HFFc6 (cell line): Measurements from ENCODE around the gene NME4. TPM values are rescaled to one million over a fixed set of nuclear protein-coding genes. Genes with fewer than 3 reads are reported as not detected.

Source experiments
- DNase-seq: peaks from one replicate; pipeline ENCODE4 v3.0.0-alpha.2; 2018
- H3K27ac Mint-ChIP-seq: 2 replicates; pipeline ENCODE4 v1.8.0; 2020; ENCODE audit warnings: mild to moderate bottlenecking, mixed read lengths
- H3K27me3 Mint-ChIP-seq: 2 replicates; pipeline ENCODE4 v1.8.0; 2021; ENCODE audit warnings: mild to moderate bottlenecking, moderate library complexity, mixed read lengths; ENCODE audit not compliant: insufficient read depth
- H3K36me3 Mint-ChIP-seq: 2 replicates; pipeline ENCODE4 v1.8.0; 2021; ENCODE audit warnings: low read depth, mixed read lengths
- H3K4me1 Mint-ChIP-seq: 2 replicates; pipeline ENCODE4 v1.8.0; 2020; ENCODE audit warnings: low read depth, mixed read lengths
- H3K4me3 Mint-ChIP-seq: 2 replicates; pipeline ENCODE4 v1.8.0; 2020; ENCODE audit warnings: mild to moderate bottlenecking, moderate library complexity, mixed read lengths
- H3K9me3 Mint-ChIP-seq: 2 replicates; pipeline ENCODE4 v1.8.0; 2020; ENCODE audit warnings: mild to moderate bottlenecking, mixed read lengths
- total RNA-seq, 6 experiments: library from RNA; stranded (reverse); fragmentation: NEBNext Ultra II Directional; extraction: Animal tissue kit (Norgen Biotek cat#: 25700); gene quantifications; 2 replicates in 1 of 6; 3 replicates in 5 of 6; pipeline ENCODE4 v1.2.3, GENCODE V29; 2021
- TF ChIP-seq, protein P1 (sequence below): fragments of 200-600 bp; sonication (generic); IDR thresholded peaks from 2 replicates; pipeline ENCODE4 v1.5.0; 2021; ENCODE audit warnings: antibody characterized with exemption, mild to moderate bottlenecking

NME4 gene
- total RNA-seq, 6 experiments from 2014 or later: 153 to 276 (median 158) TPM

DNA sequence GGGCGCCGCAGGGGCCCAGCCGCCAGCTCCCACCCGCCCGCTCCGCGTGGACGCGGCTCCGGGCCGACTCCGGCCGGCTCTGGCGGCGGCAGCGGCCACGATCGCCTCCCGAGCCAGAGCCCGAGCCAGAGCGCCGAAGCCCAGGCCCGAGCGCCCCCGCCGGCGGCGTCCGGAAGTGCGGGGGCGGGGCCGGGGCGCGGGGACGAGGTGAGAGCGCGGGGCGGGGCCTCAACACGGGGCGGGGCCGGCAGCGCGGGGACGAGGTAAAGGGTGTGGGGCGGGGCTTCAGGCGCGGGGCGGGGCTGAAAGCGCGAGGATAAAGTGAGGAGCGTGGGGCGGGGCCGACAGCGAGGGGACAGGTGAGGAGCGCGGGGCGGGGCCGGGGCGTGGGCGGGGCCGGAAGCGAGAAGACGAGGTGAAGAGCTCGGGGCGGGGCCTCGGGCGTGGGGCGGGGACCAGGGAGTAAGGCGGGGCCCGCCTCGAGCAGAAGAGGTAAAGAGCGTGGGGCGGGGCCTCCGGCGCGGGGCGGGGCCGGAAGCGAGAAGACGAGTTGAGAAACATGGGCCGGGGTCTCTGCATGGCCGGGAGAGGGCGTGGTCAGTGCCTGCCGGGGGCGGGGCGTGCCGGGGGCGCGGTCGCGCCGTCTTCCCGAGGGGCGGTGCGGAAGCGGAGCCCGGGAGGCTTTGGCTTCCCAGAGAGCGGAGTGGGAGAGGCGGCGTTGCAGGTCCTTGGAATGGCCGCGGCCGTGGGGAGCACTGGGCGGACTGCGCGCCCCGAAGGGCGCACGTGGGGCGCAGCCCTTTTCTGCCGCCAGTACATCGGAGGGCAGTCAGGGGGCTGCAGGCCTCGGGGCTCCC is 44.2 kb upstream of the NME4 start, which contains the start of gene AXIN1:
Gene AXIN1 (minus strand): TSS at position 177 of the 857 bp plus-strand sequence. CDS start 5,698 bp downstream, outside the sequence.
- peak within 1 kb of the TSS; percentile 87 for H3K4me3 Mint-ChIP-seq
- DNase-seq: peak; percentile 90
- H3K27me3 Mint-ChIP-seq: no peaks in the 10 kb centered on the region
- peaks cover 9% of the 10 kb centered on the region; the same call in 1 of the 2 replicates for H3K36me3 Mint-ChIP-seq
- H3K9me3 Mint-ChIP-seq: no peaks in the 10 kb centered on the region
- peaks cover 20% of the 10 kb centered on the region for H3K4me1 Mint-ChIP-seq
- TF ChIP-seq, protein P1, sequence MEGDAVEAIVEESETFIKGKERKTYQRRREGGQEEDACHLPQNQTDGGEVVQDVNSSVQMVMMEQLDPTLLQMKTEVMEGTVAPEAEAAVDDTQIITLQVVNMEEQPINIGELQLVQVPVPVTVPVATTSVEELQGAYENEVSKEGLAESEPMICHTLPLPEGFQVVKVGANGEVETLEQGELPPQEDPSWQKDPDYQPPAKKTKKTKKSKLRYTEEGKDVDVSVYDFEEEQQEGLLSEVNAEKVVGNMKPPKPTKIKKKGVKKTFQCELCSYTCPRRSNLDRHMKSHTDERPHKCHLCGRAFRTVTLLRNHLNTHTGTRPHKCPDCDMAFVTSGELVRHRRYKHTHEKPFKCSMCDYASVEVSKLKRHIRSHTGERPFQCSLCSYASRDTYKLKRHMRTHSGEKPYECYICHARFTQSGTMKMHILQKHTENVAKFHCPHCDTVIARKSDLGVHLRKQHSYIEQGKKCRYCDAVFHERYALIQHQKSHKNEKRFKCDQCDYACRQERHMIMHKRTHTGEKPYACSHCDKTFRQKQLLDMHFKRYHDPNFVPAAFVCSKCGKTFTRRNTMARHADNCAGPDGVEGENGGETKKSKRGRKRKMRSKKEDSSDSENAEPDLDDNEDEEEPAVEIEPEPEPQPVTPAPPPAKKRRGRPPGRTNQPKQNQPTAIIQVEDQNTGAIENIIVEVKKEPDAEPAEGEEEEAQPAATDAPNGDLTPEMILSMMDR: peak; percentile 68
- H3K27ac Mint-ChIP-seq: peak within 1 kb of the TSS; percentile 80

DNA sequence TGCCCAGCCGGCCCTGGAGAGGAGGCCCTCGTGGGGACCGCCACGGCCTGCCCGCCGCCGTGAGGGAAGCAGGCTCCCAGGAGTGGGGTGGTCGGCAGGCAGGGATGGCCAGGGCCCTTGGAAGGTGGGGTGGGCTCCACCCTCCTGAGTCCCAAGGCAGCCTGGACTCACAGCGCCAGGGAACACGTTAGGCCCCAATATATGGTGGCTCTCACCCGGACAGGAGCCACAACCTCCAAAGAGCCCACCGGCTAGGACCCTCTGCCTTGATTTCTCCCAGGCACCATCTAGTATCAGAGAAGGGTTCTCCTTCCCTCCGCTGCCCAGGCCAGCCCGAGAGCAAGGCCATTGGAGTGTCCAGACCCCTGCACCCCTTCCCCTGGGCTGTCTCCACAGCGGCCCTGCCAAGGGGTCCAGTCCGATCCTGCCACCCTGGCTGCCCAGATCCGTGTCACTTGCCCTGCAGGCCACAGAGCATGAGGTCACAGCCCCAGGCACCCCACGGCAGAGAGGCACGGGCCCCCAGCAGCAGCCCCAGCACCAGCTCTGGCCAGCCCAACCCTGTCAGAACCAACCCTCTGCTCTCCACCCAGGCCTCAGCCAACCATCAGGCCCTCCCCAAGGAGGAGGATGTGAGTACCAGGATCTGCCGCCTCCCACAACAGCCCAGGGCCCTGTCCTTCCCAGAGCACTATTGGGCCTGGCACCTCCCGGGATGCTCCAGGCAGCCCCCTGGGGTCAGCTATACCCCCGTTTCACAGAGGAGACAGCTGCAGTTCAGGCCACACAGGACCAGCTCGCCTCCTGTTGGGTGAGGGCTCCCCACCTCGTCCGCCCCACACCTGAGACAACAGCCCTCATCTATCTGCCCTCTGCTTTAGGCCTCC is 43.4 kb upstream of the NME4 start:
- peak overlapping the region; percentile 33 for H3K4me3 Mint-ChIP-seq
- TF ChIP-seq, protein P1: no peak
- no peak overlapping the region for H3K27ac Mint-ChIP-seq

DNA sequence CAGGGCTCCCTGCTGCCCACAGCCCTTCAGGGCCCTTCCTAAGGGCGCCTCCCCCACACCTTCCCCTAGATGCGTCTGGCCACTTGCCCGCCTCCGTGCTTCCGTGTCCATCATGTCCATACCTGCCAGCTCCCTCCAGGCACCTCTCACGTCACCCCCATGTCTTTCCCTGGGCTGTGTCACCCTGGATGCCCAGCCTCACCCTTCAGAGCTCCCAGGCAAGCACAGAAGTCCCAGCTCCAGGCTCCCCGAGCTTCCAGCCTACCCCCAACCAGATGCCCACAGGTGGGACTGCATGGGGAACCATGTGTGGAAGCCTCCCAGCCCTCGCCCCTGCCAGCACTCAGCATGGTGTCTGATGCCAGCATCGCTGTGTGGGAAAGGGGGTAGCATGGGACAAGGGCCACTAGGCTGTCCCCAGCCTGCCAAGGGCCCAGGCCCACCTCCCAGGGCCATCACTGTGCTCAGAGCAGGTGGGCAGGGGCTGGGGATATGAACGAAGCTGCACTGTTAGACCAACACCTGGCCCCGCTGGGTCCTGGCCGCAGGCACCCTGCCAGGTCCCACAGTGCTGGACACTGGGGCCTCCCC is 42.6 kb upstream of the NME4 start:
- Mint-ChIP-seq H3K4me1 (peaks cover 17% of the 10 kb centered on the region), H3K9me3 (no peaks in the 10 kb centered on the region), H3K27ac (no peak overlapping the region), H3K4me3 (peak overlapping the region; percentile 33), H3K27me3 (no peaks in the 10 kb centered on the region), H3K36me3 (peaks cover 9% of the 10 kb centered on the region; the same call in 1 of the 2 replicates)
- TF ChIP-seq, protein P1: no peak
- DNase-seq: no peak

More for the DNA sequence above, 43.4 kb upstream of the NME4 start:
- Mint-ChIP-seq H3K4me1 (peaks cover 20% of the 10 kb centered on the region), H3K9me3 (no peaks in the 10 kb centered on the region), H3K27me3 (no peaks in the 10 kb centered on the region), H3K36me3 (peaks cover 9% of the 10 kb centered on the region; the same call in 1 of the 2 replicates)
- DNase-seq: no peak

DNA sequence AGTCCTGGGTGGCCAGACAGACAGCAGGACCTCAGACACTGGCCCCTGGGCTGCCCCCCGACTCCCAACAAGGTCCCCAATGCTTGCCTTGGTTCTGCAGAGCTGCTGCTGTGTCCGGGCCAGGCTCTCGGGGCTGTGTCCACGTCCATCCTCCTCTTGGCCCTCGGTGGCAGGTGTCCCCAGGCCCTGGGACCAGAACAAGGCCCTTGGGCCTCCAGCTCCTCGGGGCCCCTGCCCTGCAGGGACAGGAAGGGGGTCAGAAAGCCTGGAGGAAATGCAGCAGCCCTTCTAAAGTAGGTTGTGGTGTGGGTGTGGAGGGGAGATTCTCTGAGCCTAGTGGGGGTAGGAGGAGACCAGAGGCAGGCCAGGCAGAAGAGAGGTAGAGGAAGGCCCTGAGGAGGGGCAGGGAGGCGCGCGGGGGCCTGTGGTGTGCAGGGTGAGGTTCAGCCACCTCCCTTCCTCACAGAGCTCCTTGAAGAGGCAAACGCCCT is 42.0 kb upstream of the NME4 start:
- H3K27ac Mint-ChIP-seq: no peak overlapping the region
- peaks cover 12% of the 10 kb centered on the region for H3K4me1 Mint-ChIP-seq
- H3K9me3 Mint-ChIP-seq: no peaks in the 10 kb centered on the region
- peaks cover 7% of the 10 kb centered on the region; the same call in 1 of the 2 replicates for H3K36me3 Mint-ChIP-seq
- no peaks in the 10 kb centered on the region for H3K27me3 Mint-ChIP-seq
- no peak for DNase-seq
- TF ChIP-seq, protein P1: no peak
- H3K4me3 Mint-ChIP-seq: no peak overlapping the region

DNA sequence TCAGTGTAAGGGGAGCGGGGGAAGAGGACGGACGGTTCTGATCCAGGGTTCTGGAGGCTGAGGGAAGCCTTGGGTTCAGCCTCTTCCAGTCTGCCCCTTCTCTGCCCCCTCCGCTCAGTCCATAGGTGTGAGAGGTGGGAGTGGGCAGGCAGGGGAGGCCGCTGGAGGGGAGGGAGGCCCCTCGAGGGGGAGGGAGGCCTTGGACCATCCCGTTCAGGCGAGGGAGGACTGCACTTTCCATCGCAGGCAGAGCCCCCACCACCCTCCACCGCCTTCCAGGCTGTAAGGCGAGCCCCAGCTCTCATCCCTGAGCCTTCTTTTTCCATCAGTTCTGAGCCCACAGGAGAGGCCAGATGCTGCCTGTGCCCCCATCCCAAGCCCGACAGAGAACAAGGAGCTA is 40.3 kb upstream of the NME4 start:
- no peaks in the 10 kb centered on the region for H3K9me3 Mint-ChIP-seq
- no peak for DNase-seq
- no peak overlapping the region for H3K4me3 Mint-ChIP-seq
- no peaks in the 10 kb centered on the region for H3K4me1 Mint-ChIP-seq
- no peaks in the 10 kb centered on the region for H3K36me3 Mint-ChIP-seq
- H3K27ac Mint-ChIP-seq: no peak overlapping the region
- TF ChIP-seq, protein P1: no peak
- H3K27me3 Mint-ChIP-seq: no peaks in the 10 kb centered on the region
